Lower leg skin (tissue), 4 donors: ENCODE results near the gene NUDT8. TPM values are rescaled to one million over a fixed set of nuclear protein-coding genes. Genes with fewer than 3 reads are reported as not detected.

Experiments
- DNase-seq, 2 donors: peaks; one replicate each; pipeline ENCODE4 v3.0.0-alpha.2; 2019; ENCODE audit warnings: low spot score in 2 of 2
- H3K4me3 ChIP-seq: fragments of 200-600 bp; sonication (generic); 2 replicates; pipeline ENCODE4 v1.5.1; 2017; ENCODE audit warnings: mild to moderate bottlenecking, low read depth; ENCODE audit not compliant: poor library complexity, severe bottlenecking
- POLR2A ChIP-seq, 2 donors: fragments of 450-650 bp; IDR thresholded peaks; one replicate each; pipeline ENCODE4 v1.6.1; 2016 to 2017; ENCODE audit warnings: antibody characterized with exemption in 2 of 2, mild to moderate bottlenecking in 1 of 2, moderate library complexity in 1 of 2
- WGBS, 2 donors: methylation state at CpG; one replicate each; pipeline ENCODE4 v1.1.5; 2018; 5-methylcytosine and 5-hydroxymethylcytosine counted together
- intact Hi-C: fragments of 100-400 bp; cut with DNase I; formaldehyde crosslinking; loops from one replicate; pipeline ENCODE4 v1.15.0; 2023; ENCODE audit warnings: low total_unique reads
- total RNA-seq, 4 donors: library from RNA; depleted of rRNA; stranded (reverse); fragments of >200 nt; gene quantifications; one replicate each; pipeline ENCODE4 v1.1.0, GENCODE V29; 2016
- TF ChIP-seq, protein P1 (sequence below), 3 donors: fragments of 450-650 bp; IDR thresholded peaks; one replicate each; pipeline ENCODE4 v1.5.1; 2016; ENCODE audit warnings: antibody characterized with exemption in 3 of 3, mild to moderate bottlenecking in 3 of 3, moderate library complexity in 2 of 3

Gene NUDT8
- total RNA-seq, 4 donors from 2014 or later = 42.1 to 89.4 (median 55.1) TPM

DNA sequence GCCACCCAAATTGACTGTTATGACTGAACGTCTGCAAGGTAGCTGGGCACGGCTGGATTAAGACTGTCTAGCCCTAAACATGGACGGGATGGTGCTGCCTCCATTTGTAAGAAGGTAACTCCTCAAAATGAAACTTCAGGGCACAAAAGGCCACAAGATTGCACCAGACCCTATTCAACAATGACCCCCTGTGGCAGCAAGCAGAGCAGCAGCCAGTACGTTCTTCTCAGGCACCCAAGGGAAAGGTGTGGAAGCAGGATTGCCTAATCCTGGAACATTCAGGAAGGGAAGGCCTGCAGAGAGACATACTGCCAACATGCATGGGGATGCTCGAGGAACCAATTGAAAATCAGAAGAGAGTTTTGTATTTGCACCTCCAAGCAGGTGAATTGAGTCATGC is 14.3 kb upstream of the NUDT8 start:
- no peak for TF ChIP-seq POLR2A (IDR thresholded peaks at IDR 0.05)
- TF ChIP-seq, protein P1, sequence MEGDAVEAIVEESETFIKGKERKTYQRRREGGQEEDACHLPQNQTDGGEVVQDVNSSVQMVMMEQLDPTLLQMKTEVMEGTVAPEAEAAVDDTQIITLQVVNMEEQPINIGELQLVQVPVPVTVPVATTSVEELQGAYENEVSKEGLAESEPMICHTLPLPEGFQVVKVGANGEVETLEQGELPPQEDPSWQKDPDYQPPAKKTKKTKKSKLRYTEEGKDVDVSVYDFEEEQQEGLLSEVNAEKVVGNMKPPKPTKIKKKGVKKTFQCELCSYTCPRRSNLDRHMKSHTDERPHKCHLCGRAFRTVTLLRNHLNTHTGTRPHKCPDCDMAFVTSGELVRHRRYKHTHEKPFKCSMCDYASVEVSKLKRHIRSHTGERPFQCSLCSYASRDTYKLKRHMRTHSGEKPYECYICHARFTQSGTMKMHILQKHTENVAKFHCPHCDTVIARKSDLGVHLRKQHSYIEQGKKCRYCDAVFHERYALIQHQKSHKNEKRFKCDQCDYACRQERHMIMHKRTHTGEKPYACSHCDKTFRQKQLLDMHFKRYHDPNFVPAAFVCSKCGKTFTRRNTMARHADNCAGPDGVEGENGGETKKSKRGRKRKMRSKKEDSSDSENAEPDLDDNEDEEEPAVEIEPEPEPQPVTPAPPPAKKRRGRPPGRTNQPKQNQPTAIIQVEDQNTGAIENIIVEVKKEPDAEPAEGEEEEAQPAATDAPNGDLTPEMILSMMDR (IDR thresholded peaks at IDR 0.05) = no peak
- peak in 1 of 2 donors; percentile 45 for DNase-seq
- 79 to 83% methylated on average over 5 of the region's 5 CpGs for WGBS, 2 donors
- intact Hi-C loops = no loop called here
- no peak overlapping the region for H3K4me3 ChIP-seq

DNA sequence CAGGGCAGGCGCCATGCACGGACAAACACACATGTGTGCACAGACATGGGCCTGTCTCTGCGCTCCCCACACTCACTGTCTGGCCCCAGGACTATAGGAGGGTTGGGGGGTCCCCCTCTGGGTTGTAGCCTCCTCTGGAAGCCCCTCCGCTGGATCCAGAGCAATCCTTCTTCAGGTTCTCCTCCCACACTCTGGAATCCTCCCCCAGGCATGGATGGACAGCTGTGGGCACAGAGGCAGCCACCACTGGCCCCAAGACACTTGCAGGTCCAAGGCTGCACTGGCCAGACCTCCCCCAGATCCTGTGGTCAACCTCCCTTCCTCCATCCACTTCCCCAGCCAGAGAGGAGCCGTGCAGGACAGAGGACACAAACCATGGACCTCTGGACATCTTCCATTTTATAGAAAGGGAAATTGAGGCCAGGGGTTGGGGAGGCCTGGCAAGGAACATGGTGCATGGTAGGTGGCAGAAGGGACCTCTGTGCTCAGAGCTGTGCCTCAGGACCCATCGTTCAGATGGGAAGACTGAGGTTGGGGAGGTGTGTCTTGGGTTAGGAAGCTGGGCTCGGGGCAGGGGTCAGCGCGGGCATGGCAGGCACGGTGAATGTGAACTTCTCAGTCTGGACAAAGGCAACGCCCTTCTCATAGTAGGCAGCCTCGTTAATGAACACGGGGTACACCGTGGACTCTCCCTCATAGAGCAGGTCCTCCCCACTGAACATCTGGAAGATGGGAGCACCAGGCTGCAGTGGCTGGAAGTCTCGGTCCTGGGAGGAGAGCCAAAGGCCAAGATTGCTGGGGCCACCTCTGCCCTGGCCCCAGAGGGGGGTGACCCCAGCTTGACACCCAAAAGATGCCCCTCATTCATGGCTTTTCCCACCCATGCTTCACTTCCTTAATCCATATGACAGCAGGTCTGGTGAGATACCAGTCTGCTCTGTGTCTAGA is 12.7 kb upstream of the NUDT8 start:
- 78 to 87% methylated on average over 15 of the region's 15 CpGs for WGBS, 2 donors
- DNase-seq = no peak

DNA sequence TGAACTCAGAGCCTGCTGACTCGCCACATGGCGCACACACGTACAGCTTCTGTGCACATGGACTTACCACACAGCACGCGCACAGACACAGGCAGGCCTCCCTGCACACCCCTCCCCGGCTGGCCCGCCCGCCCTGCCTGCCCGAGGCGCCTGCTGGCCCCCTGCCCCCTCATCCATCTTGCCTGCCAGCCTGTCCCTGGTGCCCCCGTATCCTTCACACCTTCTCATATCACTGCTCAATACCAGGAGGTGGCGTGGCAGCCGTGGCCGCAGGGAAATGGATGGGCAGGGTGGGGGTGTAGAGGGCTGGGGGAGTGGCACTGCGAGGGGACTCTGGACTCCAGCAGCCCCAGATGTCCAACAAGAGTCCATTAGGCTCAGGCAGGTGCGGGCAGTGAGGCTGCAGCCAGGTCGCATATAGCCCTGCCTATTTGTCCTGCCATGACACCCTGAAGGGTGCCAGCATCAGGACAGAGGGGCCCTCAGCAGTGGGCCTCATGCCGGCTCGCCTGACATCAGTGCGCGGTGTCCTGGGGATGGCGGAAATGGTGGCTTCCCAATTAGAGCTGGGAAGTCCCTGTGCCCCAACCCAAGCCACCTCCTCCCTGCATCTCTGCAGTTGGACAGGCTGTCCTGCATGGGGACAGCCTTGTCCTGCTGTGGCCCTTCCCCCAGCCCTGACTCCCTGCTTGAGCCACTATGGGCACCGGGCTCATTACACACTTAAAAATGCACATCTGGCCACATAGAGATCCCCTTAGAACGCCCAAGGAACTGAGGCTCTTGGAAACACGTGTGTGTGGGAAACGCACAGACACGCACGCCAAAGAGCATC is 11.8 kb upstream of the NUDT8 start:
- no peak for DNase-seq
- intact Hi-C loops = no loop called here
- TF ChIP-seq, protein P1 (IDR thresholded peaks at IDR 0.05) = no peak
- TF ChIP-seq POLR2A (IDR thresholded peaks at IDR 0.05) = no peak
- no peak overlapping the region for H3K4me3 ChIP-seq
- 63 to 81% methylated on average over 23 to 28 of the region's 28 CpGs for WGBS, 2 donors

More for the DNA sequence above, 12.7 kb upstream of the NUDT8 start:
- TF ChIP-seq, protein P1 (IDR thresholded peaks at IDR 0.05) = no peak
- no peak for TF ChIP-seq POLR2A (IDR thresholded peaks at IDR 0.05)
- intact Hi-C loops = no loop called here
- H3K4me3 ChIP-seq = no peak overlapping the region

DNA sequence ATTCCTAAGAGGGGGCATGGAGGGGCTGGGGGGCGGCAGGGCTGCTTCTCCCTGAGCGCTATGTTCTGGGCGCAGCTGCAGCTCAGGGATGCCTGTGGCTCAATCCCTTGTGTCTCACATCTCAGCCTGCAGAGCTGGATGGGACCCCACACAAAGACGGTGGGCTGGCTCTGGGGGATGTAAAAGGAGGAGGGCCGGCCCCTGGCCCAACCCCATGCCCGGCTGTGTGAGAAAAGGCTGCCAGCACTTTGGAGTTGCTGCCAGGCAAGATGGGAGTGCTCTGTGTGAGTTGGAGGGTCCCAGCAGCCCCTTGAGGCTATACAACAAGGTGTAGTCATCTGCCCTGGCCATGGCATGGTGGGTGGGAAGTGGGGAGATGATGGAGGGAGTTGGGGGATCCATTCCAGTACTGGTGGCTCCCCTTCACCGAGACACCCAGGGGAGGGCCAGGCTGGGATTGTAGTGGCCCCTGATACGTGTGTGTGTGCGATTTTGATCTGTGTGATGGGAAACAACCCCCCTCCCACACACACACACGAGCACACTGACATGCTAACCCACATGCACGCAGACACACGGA is 11.1 kb upstream of the NUDT8 start:
- intact Hi-C loops = no loop called here
- WGBS, 2 donors = 39 to 58% methylated on average over 9 to 12 of the region's 12 CpGs
- TF ChIP-seq POLR2A (IDR thresholded peaks at IDR 0.05) = no peak
- TF ChIP-seq, protein P1 (IDR thresholded peaks at IDR 0.05) = no peak
- H3K4me3 ChIP-seq = no peak overlapping the region
- DNase-seq = no peak

DNA sequence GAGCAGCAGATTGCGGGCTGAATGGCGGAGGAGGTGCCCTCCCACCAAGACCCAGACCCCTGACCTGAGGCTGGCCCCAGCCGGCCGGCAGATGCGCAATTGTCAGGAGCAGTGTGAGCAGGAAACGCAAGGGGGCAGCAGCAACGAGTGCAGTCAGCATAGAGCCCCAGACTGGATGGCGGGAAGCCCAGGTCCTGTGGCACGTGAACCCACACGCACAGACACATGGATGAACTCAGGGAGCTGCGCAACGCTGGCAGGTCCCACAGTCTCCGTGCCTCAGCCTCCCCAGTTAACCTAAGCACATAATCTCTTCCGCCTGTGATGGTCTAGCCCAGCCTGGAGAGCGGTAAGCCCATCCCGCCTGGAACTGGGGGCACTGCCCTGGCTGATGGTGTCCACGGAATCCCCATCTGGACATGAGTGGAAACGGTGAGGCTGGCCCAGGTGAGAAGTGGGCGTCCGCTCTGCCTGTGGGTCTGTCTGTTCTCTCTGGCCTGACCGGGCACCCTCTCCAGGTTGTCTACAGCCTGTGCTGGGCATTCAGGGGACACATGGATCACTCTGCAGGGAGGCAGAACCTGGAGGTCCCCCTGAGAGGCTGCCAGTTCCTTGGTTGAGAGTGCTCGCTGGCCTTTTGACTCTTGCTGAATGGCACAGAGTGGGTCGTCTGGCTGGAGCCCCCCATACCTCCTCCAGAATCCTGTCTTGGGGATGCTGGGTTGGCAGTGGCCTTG is 10.5 kb upstream of the NUDT8 start:
- TF ChIP-seq, protein P1 (IDR thresholded peaks at IDR 0.05) = no peak
- no peak for TF ChIP-seq POLR2A (IDR thresholded peaks at IDR 0.05)
- H3K4me3 ChIP-seq = no peak overlapping the region
- 38 to 71% methylated on average over 13 to 22 of the region's 23 CpGs for WGBS, 2 donors
- intact Hi-C loops = no loop called here
- DNase-seq = peak; percentile 54 to 94
